HG03571 (cell line): ENCODE results near the gene FRMPD1.
"Not testable (repeated sequence)": the region's sequence is repeated elsewhere in the genome, so short reads cannot be mapped to it uniquely, and the experiment has no call there.

Experiments
- ATAC-seq: cut with Tn5 transposase; IDR thresholded peaks from one replicate; pipeline ENCODE4 v1.9.1; 2021; ENCODE audit not compliant: unreplicated experiment

The FRMPD1 gene

GRCh38 chr9:37650873-37651768 is at the start of gene FRMPD1:
Gene FRMPD1 (plus strand): TSS chr9:37650954. CDS start chr9:37692642, 41,688 bp downstream.
- peak; percentile 71 for ATAC-seq

GRCh38 chr9:37602061-37602460 is 48.7 kb upstream of the FRMPD1 start:
- ATAC-seq: not testable (repeated sequence)

GRCh38 chr9:37602817-37603216 is 47.9 kb upstream of the FRMPD1 start:
- no peak for ATAC-seq

DNA sequence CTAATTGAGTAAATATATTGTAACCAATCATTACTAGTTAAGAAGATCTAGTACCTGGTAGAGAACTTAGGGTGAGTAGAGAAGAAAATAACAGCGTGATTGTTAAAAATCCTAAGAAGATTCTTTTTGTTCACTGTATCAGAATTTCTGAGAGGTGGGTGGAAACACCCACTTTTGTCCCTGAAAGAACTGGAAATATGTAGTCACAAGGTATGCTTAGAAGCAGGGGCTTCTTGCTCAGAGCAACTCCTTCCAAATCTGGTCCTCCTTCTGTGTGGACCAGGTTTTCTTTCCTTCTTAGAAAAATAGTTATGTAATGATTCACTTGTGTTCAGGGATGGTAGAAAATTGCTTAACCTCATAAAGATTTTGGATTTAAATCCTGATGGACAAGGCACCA is 46.5 kb upstream of the FRMPD1 start:
- ATAC-seq: no peak

DNA sequence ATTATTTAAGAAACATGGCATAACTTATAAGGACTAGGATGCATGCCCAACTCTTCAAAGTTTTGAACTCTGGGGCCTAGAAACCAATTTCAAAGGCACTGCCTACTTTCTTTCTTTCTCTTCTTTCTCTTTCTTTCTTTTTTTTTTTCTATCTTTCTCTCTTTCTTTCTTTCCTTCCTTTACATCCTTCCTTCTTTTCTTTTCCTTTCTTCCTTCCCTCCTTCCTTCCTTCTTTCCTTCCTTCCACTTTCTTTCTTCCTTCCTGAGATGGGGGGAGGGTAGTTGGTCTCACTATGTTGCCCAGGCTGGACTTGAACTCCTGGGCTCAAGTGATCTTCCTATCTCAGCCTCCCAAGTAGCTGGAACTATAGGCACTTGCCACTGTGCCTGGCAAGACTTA is 42.5 kb upstream of the FRMPD1 start:
- ATAC-seq: no peak

GRCh38 chr9:37609735-37610397 is 40.9 kb upstream of the FRMPD1 start:
- ATAC-seq: no peak

GRCh38 chr9:37611014-37611413 is 39.7 kb upstream of the FRMPD1 start:
- no peak for ATAC-seq

GRCh38 chr9:37611961-37612360 is 38.8 kb upstream of the FRMPD1 start:
- no peak for ATAC-seq

GRCh38 chr9:37617161-37617560 is 33.6 kb upstream of the FRMPD1 start:
- ATAC-seq: no peak

DNA sequence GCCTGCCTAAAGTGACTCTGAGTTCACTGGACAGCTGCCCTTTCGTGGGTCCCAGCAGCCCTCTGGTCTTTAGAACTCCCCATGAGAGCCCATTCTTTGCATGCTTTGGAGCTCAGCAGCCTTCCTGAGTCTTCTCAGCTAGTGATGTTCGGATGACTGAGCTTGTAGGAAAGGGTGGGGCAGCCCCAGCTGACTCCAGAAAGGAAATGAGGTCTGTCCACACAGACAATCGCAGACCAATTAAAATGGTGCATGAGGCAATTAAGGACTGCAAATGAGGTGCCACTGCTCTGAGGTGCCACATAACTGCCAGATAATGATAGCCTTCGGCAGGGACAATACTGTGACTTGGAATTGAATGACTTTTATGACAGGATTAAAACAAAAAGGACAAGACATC is 32.9 kb upstream of the FRMPD1 start:
- no peak for ATAC-seq

DNA sequence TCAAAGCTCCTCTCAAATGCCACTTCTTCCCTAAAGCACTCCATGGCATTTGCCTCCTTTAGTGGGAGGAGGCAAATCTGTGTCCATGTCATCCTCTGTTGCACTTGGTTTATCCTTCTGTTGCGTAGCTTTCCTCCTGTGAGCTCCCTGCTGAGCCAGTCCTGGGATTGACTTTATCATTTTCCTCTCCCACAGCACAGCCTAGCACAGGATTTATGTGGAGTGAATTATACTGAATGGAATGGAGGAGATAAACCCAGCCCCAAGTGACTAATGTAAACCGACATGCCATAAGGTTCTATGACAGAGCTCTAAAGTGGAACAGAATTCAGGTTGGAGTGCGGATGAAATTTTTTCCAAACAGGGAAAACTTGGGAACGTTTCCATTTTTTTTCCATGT is 31.9 kb upstream of the FRMPD1 start:
- no peak for ATAC-seq

- no peak for ATAC-seq
These were observed 30.9 kb upstream of the FRMPD1 start for GRCh38 chr9:37619806-37620205.

- ATAC-seq: no peak
These were observed 30.4 kb upstream of the FRMPD1 start for GRCh38 chr9:37620396-37620795.

- no peak for ATAC-seq
These were observed 29.3 kb upstream of the FRMPD1 start for GRCh38 chr9:37621273-37622121.

- no peak for ATAC-seq
These were observed 28.3 kb upstream of the FRMPD1 start for GRCh38 chr9:37622462-37622861.

GRCh38 chr9:37623267-37623666 is 27.5 kb upstream of the FRMPD1 start:
- ATAC-seq: no peak

DNA sequence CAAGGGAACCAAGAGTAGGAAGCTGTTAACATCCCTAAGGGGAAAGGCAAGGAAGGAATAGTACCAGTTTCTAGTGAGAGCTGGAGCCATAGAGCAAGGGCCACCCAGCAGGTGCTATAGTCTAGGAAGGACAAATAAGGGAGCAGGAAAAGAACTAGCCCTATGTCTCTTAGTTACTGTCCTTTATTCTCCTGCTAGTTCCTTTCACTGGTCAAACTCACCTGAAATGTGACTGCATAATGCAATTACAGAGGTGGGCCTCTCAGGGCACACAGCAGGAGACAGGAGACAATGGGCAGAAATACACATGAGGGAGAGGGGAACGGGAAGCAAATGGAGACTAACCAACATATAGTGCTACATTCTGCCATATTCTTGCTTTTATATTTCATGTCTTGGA is 26.7 kb upstream of the FRMPD1 start:
- no peak for ATAC-seq

DNA sequence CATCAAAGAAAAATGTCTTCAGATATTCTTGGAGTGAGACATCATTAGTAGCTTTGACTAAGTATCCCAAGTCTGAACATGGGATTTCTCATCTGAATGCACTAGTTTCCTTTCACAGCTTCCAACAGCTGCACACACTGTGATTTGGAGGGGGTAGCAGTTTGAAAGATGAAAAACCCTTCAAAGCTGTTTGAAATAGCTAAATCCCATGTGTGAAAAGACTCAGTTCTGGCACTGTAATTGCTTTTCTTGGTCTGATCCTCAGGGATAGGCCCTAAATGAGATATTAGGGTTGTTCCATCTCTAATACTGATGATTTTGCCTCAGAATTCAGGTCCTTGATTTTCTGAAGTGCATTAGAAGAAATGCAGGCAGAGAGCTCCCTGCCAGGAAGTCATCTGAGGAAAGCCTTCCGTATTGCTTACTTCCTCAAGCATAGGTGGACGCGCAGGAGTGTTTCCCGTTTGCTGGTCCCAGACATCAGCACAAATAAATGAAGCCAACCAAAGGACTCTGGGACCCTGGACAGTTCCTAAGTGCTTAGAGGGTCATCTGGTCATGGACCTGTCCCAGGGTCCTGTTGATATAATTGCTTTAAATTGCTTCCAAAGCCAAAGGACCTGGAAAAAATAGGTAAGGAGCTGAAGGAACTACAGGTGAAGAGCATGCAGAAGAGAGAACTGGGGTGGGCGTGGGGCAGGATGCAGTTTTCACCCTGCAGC is 25.6 kb upstream of the FRMPD1 start:
- no peak for ATAC-seq

GRCh38 chr9:37625758-37626147 is 25.0 kb upstream of the FRMPD1 start:
- no peak for ATAC-seq

GRCh38 chr9:37626708-37627292 is 24.0 kb upstream of the FRMPD1 start:
- ATAC-seq: no peak
